DOHH2 (cell line): ENCODE results near the gene ATP5PB.

ENCODE experiments used
- H3F3A ChIP-seq: fragments of 200-600 bp; sonication (generic), shearing (Covaris generic); 2 replicates; pipeline ENCODE4 v1.6.0; 2016; ENCODE audit warnings: antibody characterized with exemption, mild to moderate bottlenecking; ENCODE audit not compliant: control insufficient read depth, insufficient read depth
- H3K27ac ChIP-seq: fragments of 200-600 bp; sonication (generic); 2 replicates; pipeline ENCODE4 v1.5.1; 2014; ENCODE audit warnings: low read depth, mild to moderate bottlenecking, low read length, moderate library complexity
- H3K27me3 ChIP-seq: fragments of 200-600 bp; sonication (generic); 2 replicates; pipeline ENCODE4 v1.6.1; 2014; ENCODE audit warnings: mild to moderate bottlenecking, low read length, mixed read lengths; ENCODE audit not compliant: control insufficient read depth
- H3K36me3 ChIP-seq: fragments of 200-600 bp; sonication (generic); 2 replicates; pipeline ENCODE4 v1.6.1; 2014; ENCODE audit warnings: mild to moderate bottlenecking, low read length, moderate library complexity, mixed read lengths; ENCODE audit not compliant: control insufficient read depth
- H3K4me1 ChIP-seq: fragments of 200-600 bp; sonication (generic); 2 replicates; pipeline ENCODE4 v1.6.1; 2014; ENCODE audit warnings: mild to moderate bottlenecking, low read length, mixed read lengths; ENCODE audit not compliant: control insufficient read depth
- H3K4me2 ChIP-seq: fragments of 200-600 bp; sonication (generic); 2 replicates; pipeline ENCODE4 v1.6.0; 2014; ENCODE audit warnings: mild to moderate bottlenecking, low read length, moderate library complexity
- H3K4me3 ChIP-seq: fragments of 200-600 bp; sonication (generic); 2 replicates; pipeline ENCODE4 v1.5.1; 2014; ENCODE audit warnings: mild to moderate bottlenecking, low read length, mixed read lengths
- H3K79me2 ChIP-seq: fragments of 200-600 bp; sonication (generic); 2 replicates; pipeline ENCODE4 v1.6.1; 2014; ENCODE audit warnings: mild to moderate bottlenecking, low read length, mixed read lengths; ENCODE audit not compliant: control insufficient read depth
- H3K9me2 ChIP-seq: fragments of 200-600 bp; sonication (generic); replicated peaks from 2 replicates; pipeline ENCODE4 v1.6.1; 2014; ENCODE audit warnings: mild to moderate bottlenecking, low read length, mixed read lengths; ENCODE audit not compliant: control insufficient read depth
- H3K9me3 ChIP-seq: fragments of 200-600 bp; sonication (generic); 2 replicates; pipeline ENCODE4 v1.6.1; 2014; ENCODE audit warnings: antibody characterized with exemption, low read length, mixed read lengths; ENCODE audit not compliant: control insufficient read depth, insufficient read depth
- H4K20me1 ChIP-seq: fragments of 200-600 bp; sonication (generic); 2 replicates; pipeline ENCODE4 v1.6.0; 2014; ENCODE audit warnings: low read depth, mild to moderate bottlenecking, antibody characterized with exemption, low read length, moderate library complexity; ENCODE audit not compliant: control insufficient read depth, insufficient read depth
- CTCF ChIP-seq: fragments of 200-600 bp; sonication (generic); IDR thresholded peaks from one replicate; pipeline ENCODE4 v1.5.1; 2014; ENCODE audit warnings: antibody characterized with exemption, mild to moderate bottlenecking, low read depth, low read length; ENCODE audit not compliant: poor library complexity, severe bottlenecking
- EZH2phosphoT487 ChIP-seq: fragments of 200-600 bp; sonication (generic); IDR thresholded peaks from 2 replicates; pipeline ENCODE4 v1.6.1; 2017; ENCODE audit warnings: borderline replicate concordance, mild to moderate bottlenecking, antibody characterized with exemption, low read length, moderate library complexity, mixed read lengths

ATP5PB gene

GRCh38 chr1:111501645-111502044, 52.4 kb downstream of the ATP5PB start:
- no peak overlapping the region for H3K4me2 ChIP-seq
- H3K9me3 ChIP-seq = no peaks in the 10 kb centered on the region
- H3K4me1 ChIP-seq = peaks cover 45% of the 10 kb centered on the region
- no peaks in the 10 kb centered on the region for H3K27me3 ChIP-seq
- no peak overlapping the region for H3K27ac ChIP-seq
- H4K20me1 ChIP-seq = no peaks in the 10 kb centered on the region
- H3K79me2 ChIP-seq = no peaks in the 10 kb centered on the region
- TF ChIP-seq CTCF = no peak
- TF ChIP-seq EZH2phosphoT487 = no peak
- no peaks in the 10 kb centered on the region for H3K36me3 ChIP-seq
- H3K9me2 ChIP-seq = no peaks in the 10 kb centered on the region
- no peak overlapping the region for H3K4me3 ChIP-seq
- peaks cover 8% of the 10 kb centered on the region for H3F3A ChIP-seq

GRCh38 chr1:111503585-111504060, 54.4 kb downstream of the ATP5PB start, which contains the start of the genes ADORA3 and TMIGD3:
Gene ADORA3, minus strand, starts transcription at chr1:111503633. Its CDS starts 279 bp downstream, at chr1:111503354.
Gene TMIGD3, minus strand, starts transcription at chr1:111503633. Its CDS starts 279 bp downstream, at chr1:111503354.
- H3K79me2 ChIP-seq = no peaks in the 10 kb centered on the region
- H4K20me1 ChIP-seq = no peaks in the 10 kb centered on the region
- H3K9me2 ChIP-seq = no peaks in the 10 kb centered on the region
- peak within 1 kb of the TSS; percentile 48 for H3K4me2 ChIP-seq
- H3K4me3 ChIP-seq = peak within 1 kb of the TSS; percentile 9
- peak within 1 kb of the TSS; percentile 28 for H3K27ac ChIP-seq
- TF ChIP-seq CTCF (no peak), EZH2phosphoT487 (no peak)
- peaks cover 58% of the 10 kb centered on the region for H3K4me1 ChIP-seq
- no peaks in the 10 kb centered on the region for H3K27me3 ChIP-seq
- no peaks in the 10 kb centered on the region for H3K36me3 ChIP-seq
- no peaks in the 10 kb centered on the region for H3K9me3 ChIP-seq
- peaks cover 21% of the 10 kb centered on the region for H3F3A ChIP-seq

- Histone ChIP-seq H3K4me1 (peaks cover 63% of the 10 kb centered on the region), H3K4me3 (peak overlapping the region; percentile 9; the same call in 1 of the 2 replicates), H3K27ac (peak overlapping the region; percentile 28; the same call in 1 of the 2 replicates), H3K4me2 (peak overlapping the region; percentile 48), H3K9me3 (no peaks in the 10 kb centered on the region), H3K9me2 (no peaks in the 10 kb centered on the region), H4K20me1 (no peaks in the 10 kb centered on the region), H3F3A (peaks cover 21% of the 10 kb centered on the region), H3K79me2 (no peaks in the 10 kb centered on the region), H3K36me3 (no peaks in the 10 kb centered on the region), H3K27me3 (no peaks in the 10 kb centered on the region)
- TF ChIP-seq EZH2phosphoT487 (no peak), CTCF (no peak)
These were observed 54.8 kb downstream of the ATP5PB start for GRCh38 chr1:111504097-111504496.
